Islet of Langerhans (tissue), 1 donor: Measurements from ENCODE around the gene CAP2.

Experiments used
- FAIRE-seq: peaks from one replicate; lab custom pipeline; 2011; peaks lifted over from hg19 to GRCh38; lab: Jason Lieb, UNC

CAP2 gene, protein sequence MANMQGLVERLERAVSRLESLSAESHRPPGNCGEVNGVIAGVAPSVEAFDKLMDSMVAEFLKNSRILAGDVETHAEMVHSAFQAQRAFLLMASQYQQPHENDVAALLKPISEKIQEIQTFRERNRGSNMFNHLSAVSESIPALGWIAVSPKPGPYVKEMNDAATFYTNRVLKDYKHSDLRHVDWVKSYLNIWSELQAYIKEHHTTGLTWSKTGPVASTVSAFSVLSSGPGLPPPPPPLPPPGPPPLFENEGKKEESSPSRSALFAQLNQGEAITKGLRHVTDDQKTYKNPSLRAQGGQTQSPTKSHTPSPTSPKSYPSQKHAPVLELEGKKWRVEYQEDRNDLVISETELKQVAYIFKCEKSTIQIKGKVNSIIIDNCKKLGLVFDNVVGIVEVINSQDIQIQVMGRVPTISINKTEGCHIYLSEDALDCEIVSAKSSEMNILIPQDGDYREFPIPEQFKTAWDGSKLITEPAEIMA

DNA sequence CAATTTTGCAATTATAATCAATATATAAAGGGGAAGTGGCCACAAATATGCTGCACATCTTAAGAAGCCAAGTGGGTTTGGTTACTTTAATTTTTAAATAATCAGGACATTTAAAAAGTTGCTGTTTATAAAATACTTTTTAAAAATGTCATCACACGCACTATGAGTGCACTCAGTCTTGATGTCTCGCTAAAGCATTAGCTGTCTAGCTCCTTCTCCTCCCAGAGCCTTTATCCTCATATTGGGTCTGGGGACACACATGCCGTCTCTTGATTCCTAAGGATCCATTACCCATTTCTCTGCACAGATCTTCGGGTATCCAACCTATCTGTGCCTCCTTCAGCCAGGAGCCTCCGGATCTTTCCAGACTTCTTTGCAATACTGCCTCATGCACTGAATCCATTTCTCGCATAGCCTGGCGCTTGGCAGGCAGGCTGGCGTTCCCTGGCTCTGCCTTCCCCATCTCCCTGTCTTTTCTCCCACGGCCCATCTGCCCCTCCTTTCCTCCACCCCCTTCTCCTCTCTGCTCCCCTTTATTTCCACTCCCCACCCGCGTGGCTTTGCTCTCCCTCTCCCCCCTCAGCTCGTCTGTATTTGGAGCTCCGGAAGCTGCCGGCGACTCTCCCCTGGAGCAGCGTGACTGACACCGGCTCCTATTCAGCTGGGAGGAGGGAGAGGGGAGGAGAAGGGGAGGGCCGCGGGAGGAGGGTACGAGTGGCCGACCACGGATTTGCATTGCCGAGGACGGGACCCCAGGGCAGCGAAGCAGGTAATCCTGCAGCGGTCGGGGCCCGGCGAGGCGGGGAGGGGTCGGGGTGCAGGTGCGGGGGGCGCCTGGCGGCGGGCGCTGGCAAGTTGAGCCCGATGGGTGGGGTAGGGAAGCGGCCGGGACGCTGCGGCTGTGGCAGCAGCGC lies at the start of gene CAP2:
CAP2 (plus strand) TSS at position 618 of the 914 bp plus-strand sequence. CDS start 27,961 bp downstream, outside the sequence.
- FAIRE-seq, result no peak

DNA sequence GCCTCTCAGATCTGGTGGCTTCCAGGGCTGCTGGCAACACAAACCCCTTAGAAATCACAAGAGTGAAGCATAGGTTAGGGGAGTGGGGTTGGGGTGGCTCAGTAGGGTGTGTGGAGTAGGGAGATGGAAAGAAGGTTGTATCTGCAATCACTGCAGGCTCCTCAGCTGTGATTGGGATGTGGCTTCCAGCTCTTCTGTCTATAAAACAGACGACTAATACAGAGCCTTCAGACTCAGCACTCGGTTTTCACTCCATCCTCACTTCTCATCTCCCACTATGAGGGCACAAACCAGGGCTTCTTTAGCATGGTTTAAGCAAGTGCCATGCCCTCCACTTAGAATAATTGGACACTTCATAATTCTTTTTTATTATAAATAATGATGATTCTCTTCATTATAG lies 46.4 kb upstream of the CAP2 start:
- FAIRE-seq, result no peak

DNA sequence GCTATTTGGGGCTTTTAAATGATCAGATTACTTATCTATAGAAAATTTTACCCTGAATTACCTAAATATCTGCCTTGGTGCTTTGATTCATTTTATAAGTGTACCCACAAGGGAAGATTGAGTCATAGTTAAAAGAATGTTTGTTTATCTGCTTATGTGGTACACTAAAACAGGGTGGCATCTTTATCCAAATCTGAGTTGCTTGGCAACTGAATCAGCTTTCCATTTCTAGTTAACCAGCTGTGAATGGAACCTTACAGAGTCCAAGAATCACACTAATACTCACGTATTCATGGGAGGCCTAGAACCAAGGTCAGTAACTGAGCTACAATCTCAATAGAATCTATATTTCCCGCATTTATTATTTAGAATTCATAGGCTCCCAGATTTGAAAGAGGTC lies 44.0 kb upstream of the CAP2 start:
- FAIRE-seq, result no peak

DNA sequence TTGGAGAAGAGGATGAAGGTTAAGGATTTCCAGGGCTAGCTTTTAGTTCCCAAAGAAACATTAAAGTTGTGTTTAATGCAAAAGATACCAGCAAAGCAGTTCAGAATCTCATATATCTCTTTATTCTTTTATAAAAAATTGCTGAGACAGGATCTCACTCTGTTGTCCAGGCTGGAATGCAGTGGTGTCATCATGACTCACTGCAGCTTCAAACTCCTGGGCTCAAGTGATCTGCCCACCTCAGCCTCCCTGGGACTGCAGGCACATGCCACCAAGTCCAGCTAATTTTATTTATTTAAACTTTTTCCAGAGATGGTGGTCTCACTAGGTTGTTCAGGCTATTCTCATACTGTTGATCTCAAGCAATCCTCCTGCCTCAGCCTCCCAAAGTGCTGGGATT lies 41.1 kb upstream of the CAP2 start:
- FAIRE-seq, result no peak

DNA sequence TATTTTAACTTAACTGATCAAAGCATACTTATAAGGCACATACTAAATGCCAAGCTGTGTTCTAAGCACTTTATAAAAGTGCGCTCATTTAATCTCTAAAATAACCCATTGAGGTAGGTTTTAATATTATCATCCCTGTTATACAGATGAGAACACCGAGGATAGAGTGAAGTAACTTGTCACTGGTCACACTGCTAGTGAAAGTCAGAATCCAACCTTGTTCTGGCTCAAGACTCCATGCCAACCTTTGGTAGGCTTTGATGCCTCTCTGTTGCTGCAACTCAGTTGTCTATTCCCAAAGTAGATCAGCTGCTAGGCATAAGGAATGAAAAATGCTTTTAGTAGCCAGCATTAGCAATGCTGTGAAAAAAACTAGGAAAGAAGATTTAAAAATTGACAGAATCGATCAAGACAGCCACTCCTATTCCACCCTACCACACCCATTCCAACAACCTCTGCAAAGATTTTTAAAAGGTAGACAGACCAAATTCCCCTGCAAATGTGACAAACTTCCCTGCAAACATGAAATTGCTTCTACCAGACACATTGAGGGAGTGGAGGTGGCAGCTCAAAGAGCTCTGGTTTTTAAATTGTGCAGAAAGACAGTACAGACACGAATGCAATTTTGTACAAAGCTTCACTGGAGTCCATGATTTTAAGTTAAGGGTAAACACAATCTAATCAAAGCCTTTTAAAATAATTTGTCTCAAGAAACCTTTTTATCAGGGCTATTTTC lies 39.8 kb upstream of the CAP2 start:
- no peak for FAIRE-seq

DNA sequence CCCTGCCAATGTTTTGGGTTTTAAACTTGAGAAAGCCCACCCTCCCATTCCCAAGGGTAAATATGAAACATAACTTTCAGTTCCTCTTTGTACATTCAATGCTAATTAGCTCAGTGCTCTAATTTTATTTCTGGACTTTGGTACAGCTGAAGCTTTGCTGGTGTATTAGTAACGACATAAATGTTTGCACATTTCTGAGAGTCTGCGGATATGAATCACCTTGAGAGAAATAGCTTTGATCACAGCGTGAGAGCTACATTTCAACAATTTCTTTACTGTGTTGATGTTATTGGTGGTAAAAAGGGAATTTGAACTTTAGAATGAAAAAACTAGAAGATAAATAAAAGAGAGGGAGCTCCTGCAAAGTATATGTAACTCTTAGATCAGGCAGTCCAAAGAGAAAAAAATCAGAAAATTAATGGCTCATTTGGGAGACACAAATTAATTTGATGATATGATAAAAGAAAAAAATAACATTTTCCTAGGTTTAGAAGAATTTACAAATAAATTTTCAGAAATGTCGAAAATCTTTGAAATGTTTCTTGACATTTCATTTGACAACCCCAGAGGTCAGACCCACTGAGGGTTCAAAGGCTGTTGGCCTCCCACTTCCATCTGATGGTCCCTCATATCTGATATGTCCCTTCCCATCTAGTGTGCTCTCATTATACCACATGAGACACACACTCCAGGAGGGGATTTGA lies 38.5 kb upstream of the CAP2 start:
- FAIRE-seq, result no peak

DNA sequence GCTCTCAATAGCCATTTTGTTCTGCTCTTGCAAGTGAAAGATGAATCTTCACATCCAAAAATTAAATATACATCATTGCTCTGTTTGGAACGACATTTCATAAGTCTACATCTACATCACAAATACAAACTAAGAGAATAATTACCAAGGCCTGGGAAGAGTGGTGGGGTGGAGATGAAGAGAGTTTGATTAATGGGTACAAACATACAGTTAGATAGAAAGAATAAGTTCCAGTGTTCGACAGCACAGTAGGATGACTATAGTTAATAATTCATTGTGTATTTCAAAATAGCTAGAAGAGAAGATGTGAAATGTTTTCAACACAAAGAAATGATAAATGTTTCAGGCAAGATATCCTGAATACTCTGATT lies 38.0 kb upstream of the CAP2 start:
- no peak for FAIRE-seq

DNA sequence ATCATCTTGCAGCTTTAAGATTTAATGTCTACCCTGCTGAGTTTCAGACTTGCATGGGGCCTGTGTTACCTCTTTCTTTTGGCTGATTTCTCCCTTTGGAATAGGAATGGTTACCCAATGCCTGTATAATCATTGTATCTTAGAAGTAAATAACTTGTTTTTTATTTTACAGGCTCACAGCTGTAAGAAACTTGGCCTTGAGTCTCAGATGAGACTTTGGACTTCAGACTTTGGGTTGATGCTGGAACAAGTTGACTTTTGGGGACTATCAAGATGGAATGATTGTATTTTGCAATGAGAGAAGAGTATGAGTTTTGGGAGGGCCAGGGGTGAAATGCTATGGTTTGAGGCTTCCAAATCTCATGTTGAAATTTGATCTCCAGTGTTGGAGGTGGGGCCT lies 34.9 kb upstream of the CAP2 start:
- FAIRE-seq, result no peak

DNA sequence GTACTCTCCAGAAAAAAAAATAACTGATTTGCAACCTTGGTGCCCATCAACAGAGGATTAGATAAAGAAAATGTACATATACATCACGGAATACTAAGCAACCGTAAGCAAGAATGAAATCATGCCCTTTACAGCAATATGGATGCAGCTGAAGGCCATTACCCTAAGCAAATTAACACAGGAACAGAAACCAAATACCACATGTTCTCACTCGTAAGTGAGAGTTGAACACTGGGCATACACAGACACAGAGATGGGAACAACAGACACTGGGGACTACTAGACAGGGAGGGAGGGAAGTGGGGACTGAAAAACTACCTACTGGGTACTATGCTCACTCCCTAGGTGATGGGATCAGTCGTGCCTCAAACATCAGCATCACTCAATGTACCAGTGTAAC lies 32.8 kb upstream of the CAP2 start:
- no peak for FAIRE-seq

DNA sequence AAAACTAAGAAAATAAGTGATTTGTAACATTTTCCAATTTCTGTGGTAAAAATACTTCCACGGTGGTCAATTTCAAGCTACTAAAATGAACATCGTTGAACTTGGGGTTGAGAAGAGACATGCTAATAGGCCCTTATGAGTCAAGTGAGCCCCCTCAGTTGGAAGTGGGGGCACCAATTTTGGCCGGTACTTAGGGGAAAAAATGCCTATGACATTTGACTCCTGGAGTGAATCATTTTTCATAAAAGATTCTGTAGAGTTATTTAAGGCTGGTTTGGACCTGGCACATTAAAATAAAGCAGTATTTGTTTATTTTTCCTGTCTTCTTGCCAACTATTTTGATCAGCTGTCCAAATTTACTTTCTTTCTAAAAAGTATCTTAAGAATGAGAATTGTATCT lies 32.4 kb upstream of the CAP2 start:
- no peak for FAIRE-seq

DNA sequence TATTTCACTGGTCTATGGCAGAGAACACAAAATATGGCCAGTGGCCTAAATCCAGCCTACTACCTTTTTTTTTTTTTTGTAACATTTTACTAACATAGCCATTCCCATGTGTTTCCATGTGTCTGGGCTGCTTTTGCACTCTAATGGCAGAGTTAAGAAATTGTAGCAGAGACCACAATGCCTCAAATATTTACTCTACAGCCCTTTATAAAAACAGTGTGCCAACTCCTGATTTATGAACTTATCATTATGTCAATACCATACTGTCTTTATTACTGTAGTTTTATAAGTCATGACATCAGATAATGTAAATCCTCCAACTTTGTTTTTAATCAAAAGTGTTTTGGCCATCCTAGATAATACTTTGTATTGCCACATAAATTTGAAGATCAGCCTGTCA lies 27.4 kb upstream of the CAP2 start:
- FAIRE-seq, result no peak

DNA sequence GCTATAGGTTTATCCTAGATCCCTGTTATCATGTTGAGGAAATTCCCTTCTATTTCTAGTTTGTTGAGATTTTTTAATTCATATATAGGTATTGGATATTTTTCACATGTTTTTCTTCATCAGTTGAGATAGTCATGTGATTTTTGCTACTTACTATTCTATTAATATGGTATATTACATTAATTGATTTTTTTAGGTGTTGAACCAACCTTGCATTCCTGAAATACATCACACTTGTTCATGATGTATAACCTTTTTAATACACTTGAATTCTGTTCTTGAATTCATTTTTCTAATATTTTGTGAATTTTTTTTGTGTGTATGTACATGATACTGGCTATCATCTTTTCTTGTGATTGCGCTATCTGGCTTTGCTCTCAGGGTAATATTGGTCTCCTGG lies 25.5 kb upstream of the CAP2 start:
- no peak for FAIRE-seq

DNA sequence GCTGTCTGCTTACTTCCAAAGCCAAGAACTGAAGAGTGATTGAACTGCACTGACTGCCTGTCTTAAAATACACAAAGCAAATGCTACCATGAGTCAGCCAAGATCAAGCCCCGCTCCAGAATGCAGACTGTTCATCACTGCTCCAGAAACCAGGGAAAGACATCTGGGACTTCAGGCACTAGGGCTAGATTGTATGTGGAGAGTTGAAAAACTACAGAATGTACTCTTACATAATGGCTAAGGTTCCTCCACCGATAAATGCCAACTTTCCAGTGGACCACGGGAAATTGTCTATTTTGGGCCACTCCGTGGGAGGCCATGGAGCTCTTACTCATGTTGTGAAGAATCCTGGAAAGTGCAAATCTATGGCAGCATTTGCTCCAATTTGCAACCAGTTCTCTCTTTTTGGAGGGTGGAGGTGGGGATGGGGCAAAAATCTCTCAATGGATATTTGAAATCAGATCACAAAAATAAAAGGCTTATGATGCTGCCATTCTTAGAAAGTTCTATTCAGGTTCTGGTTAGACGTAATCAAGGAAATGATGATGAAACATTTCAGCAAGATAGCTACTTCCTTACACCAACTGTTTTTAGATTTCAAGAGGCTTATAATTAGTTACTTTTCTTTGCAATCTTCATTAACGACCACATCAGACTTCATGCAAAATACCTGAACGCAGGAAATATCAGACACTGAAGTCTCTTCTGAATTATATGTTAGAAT lies 11.8 kb upstream of the CAP2 start:
- no peak for FAIRE-seq

DNA sequence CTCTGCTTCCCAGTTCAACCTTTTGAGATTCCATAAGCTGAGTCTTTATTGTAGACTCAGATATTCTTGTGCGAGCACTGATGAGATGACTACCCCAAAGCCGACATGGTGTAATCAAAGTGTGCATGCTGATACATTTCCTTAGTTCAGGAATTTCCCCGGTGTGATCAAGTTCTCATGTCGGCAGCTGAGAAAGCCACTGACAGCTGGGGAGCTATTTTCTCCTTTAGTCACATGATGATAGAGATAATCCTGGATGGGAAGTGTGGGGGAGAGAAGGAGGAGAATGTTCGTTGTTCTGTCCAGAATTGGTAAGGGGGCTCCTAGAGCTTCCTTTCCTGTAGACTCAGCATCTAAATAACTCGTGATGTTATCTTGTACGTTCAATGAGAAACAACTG lies 7.7 kb upstream of the CAP2 start:
- no peak for FAIRE-seq

DNA sequence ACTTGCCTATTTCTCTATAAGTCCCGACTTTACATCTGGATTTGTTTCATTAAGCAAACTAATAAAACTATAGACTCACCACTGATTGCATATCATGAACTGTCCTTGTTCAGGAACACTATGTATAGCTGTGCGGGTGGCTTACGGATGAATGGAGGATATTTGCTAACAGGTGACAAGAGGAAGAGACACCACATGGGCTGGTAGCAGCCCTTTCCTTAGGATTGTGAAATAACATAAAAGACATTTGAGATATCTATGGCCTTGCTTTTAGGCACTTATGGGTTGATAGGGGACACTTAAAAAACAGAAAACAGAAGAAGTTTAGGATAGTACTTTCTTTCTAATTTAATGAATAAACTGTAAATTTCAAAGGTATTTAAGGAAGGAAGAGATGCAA lies 5.0 kb upstream of the CAP2 start:
- no peak for FAIRE-seq

DNA sequence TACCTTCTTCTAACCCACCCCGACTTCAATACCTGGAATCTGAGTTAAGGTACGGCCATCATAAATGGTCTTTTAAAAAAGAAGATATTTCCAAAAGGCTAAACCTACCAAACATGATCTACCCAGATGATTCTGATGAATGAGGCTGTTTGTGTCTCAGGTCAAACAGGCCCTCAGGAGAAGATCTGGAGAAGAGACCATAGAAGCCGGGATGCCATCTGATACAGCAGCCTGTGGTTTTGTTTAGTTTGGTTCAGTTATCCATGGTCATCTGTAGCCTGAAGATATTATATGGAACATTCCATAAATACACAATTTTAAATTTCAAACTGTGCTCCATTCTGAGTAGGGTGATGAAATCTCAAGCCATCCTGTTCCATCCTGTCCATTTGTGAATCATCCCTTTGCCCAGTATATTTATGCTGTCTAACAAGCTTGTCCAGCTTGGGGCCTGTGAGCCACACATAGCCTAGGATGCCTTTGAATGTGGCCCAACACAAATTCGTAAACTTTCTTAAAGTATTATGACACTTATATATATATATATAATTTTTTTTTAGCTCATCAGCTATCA lies 4.0 kb upstream of the CAP2 start:
- no peak for FAIRE-seq

DNA sequence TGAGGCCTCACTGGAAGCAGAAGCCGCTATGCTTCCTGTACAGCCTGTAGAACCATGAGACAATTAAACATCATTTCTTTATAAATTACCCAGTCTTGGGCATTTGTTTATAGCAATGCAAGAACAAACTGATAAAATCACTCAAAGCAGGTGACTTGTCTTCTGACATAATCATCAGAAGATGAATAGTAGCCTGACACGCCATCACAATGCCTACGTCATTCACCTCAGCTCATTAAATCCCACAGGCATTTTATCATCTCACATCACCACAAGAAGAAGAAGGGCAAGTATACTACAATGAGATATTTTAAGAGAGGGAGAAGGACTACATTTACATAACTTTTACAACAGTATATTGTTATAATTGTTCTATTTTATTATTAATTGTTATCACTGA lies 3.1 kb upstream of the CAP2 start:
- no peak for FAIRE-seq

DNA sequence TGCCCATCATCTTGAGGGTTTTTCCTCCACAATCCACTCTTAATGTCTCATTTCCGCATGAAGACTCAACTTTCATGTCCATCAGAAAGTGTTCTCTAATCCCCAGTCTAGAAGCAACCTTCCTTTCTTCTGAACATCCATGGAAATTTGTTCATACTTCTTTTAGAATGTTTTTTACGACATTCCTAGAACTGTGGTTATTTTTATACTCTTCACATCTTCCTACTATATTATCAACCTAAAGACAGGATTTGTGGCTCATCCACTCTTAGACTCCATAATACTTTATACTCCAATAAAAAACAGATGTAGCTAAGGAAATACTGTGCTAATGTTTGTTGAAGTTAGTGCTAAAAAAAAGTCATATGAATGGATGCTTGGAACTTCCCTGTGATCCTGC lies 1.4 kb upstream of the CAP2 start:
- FAIRE-seq, result no peak

DNA sequence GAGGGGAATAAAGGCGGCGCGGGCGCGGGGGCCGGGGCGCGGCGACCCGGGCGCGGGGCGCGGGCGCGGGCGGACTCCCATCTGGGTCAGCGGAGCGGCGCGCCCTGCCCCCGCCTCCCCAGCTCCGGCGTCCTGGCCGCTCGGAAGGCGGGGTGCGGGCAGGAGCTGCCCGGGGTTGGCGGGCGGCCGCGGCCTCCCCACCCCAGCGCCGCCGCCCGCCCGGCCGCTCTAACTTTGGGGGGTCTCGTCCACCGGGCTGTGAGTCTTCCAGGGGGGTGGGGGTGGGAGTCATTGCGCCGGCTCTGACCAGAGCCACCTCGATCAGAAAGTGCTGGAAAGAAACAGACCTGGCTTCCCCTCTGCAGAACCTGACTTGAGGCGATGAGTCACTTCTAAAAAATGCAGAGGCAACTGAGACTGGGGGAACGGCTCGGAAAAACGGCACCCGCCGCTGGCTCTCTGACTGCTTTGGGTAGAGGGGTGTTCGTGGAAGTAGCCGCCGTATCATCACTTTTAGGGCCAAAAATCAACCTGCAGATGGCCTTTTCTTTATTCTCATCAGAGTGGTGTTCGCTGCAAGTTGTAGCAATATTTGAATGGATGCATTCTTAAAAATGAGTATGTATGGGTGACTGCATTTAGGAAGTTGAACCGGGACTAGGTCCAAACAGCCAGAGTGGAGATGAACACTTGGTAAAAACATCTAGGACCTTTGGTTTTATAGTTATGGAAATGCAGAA lies 667 bp downstream of the CAP2 start:
- no peak for FAIRE-seq

DNA sequence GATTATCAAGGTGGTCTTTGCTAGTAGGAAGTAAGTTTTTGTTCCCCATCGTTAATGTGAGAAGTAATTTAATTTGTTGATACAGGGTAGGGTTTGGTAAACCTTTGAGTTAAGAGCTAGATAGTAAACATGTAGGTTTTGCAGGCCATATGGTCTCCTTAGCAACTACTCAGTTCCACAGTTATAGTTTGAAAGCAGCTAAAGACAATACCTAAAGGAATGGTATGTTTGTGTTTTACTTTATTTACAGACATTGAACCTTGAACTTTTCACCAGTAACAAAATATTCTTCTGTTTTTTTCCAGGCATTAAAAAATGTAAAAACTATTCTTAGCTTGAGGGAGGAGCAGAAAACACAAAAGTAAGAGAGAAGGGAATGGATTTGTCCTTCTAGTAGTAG lies 1.7 kb downstream of the CAP2 start:
- FAIRE-seq, result no peak
